Activated gamma-delta T cell treated with Interleukin-2 at 50 U/mL for 16 hours (primary cell): ENCODE results near the gene TMSB15C.

ENCODE experiments used
- DNase-seq: peaks from one replicate; pipeline ENCODE4 v3.0.0-alpha.2; 2020

Gene TMSB15C

DNA sequence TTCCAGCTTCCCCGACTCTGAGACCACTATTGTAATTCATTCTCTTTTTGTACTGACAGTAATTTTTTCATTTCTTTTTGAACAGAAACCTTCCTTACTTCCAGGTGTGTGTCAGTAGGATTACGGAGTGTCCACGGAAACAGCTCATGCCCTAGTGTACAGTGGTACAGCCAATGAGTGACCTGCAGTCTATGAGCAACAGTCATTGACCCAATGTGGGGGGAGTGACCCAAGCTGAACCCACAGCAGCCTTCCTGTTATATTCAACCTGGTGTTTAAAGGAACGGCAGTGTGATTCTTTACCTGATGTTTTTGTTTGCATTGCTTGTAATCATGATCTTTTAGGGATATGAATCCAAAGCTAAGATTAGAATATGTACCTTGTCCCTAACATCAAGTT is 35.0 kb downstream of the TMSB15C start:
- no peak for DNase-seq

DNA sequence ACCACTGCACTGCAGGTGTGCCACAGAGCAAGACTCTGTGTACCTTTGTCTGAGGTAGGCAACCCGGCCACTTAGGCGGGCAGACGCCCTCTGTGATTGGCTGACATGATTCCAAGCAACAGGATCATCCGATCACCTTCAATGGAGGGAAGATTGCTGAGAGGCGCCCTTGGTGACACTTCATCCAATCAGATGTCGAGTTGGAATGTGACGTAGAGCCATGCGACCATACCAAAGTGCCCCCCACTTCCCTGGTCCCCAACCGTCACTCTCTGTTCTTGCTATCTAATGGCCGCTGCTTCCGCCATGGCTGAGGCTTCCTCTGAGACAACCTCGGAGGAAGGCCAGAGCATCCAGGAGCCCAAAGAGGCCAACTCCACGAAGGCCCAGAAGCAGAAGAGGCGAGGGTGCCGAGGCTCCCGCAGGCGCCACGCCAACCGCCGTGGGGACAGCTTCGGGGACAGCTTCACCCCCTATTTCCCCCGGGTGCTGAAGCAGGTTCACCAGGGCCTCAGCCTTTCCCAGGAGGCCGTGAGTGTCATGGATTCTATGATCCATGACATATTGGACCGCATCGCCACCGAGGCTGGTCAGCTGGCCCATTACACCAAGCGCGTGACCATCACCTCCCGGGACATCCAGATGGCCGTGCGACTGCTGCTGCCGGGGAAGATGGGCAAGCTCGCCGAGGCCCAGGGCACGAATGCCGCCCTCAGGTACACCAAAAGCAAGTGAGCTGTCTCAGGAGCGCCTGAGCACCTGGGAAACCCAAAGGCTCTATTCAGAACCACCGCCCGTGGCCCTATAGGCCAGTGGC is 36.1 kb downstream of the TMSB15C start, which contains the start of gene H2BW2:
H2BW2 (plus strand) TSS at position 268 of the 817 bp plus-strand sequence; CDS start at position 307, 39 bp downstream.
- DNase-seq: no peak
